GM12878 (cell line): Measurements from ENCODE around the gene MPDZ. TPM values are rescaled to one million over a fixed set of nuclear protein-coding genes. Genes with fewer than 3 reads are reported as not detected.

Source experiments
- ATAC-seq: fragments of 200-7000 bp; cut with Tn5 transposase; 3 replicates; pipeline ENCODE4 v1.9.1; 2020; ENCODE audit warnings: mild to moderate bottlenecking, moderate library complexity
- BruUV-seq: library from RNA; stranded (reverse); fragments of 400-500 nt; replicated peaks from 2 replicates; lab custom pipeline; 2021; lab: Mats Ljungman, UMichigan
- CTCF ChIA-PET: fragments of 300-600 bp; sonication (Branson Sonifier 250); formaldehyde crosslinking; extraction: SDS; loops from one replicate; lab custom pipeline; 2021; ENCODE audit warnings: inconsistent platforms; lab: Yijun Ruan, JAX
- POLR2A ChIA-PET: fragments of 350-600 bp; formaldehyde crosslinking; extraction: SDS; loops from one replicate; lab custom pipeline; 2021; ENCODE audit warnings: inconsistent platforms; lab: Charles Lee
- RAD21 ChIA-PET: fragments of 300-600 bp; sonication (Branson Sonifier 250); formaldehyde crosslinking; loops from one replicate; lab custom pipeline; 2023; ENCODE audit warnings: antibody characterized with exemption; ENCODE audit not compliant: unreplicated experiment; lab: Charles Lee
- SMC1A ChIA-PET: fragments of 300-600 bp; sonication (Branson Sonifier 250); formaldehyde crosslinking; loops from one replicate; lab custom pipeline; 2023; ENCODE audit not compliant: unreplicated experiment, uncharacterized antibody; lab: Charles Lee
- DNase-seq: peaks from one replicate; pipeline ENCODE4 v3.0.0-alpha.2; 2011; ENCODE audit warnings: low read depth, low spot score
- FAIRE-seq: peaks from 3 replicates; lab custom pipeline; 2011; peaks lifted over from hg19 to GRCh38; lab: Jason Lieb, UNC
- H2AFZ ChIP-seq: 2 replicates; pipeline ENCODE4 v1.6.0; 2011; ENCODE audit warnings: low read depth, low read length, control low read depth; ENCODE audit not compliant: control insufficient read depth
- H3K27ac ChIP-seq: 2 replicates; pipeline ENCODE4 v1.5.1; 2011; ENCODE audit warnings: control low read depth; ENCODE audit not compliant: control insufficient read depth, insufficient read depth
- H3K27me3 ChIP-seq, 2 experiments: replicated peaks in 1 of 2; 2 replicates each; pipeline versions ENCODE4 v1.6.0 to v1.6.1; 2011; ENCODE audit warnings: low read length in 1 of 2; ENCODE audit not compliant: control insufficient read depth in 2 of 2, insufficient read depth in 2 of 2
- H3K36me3 ChIP-seq, 2 experiments: 2 replicates each; pipeline ENCODE4 v1.5.1; 2011; ENCODE audit warnings: low read length in 1 of 2; ENCODE audit not compliant: control insufficient read depth in 2 of 2, insufficient read depth in 2 of 2
- H3K4me1 ChIP-seq: 2 replicates; pipeline ENCODE4 v1.6.1; 2011; ENCODE audit warnings: mild to moderate bottlenecking, low read length, moderate library complexity, mixed read lengths; ENCODE audit not compliant: control insufficient read depth, insufficient read depth
- H3K4me2 ChIP-seq: 2 replicates; pipeline ENCODE4 v1.6.0; 2011; ENCODE audit warnings: control low read depth; ENCODE audit not compliant: control insufficient read depth, insufficient read depth
- H3K4me3 ChIP-seq: fragments of 200-600 bp; sonication (generic); 2 replicates; pipeline ENCODE4 v1.5.1; 2016
- H3K79me2 ChIP-seq: 2 replicates; pipeline ENCODE4 v1.6.0; 2011; ENCODE audit warnings: low read length; ENCODE audit not compliant: control insufficient read depth, insufficient read depth
- H3K9ac ChIP-seq: 2 replicates; pipeline ENCODE4 v1.8.0; 2011; ENCODE audit warnings: low read length, control low read depth, mixed read lengths; ENCODE audit not compliant: control insufficient read depth, insufficient read depth
- H3K9me3 ChIP-seq: replicated peaks from 3 replicates; pipeline ENCODE4 v1.5.1; 2011; ENCODE audit warnings: mild to moderate bottlenecking, low read length; ENCODE audit not compliant: control insufficient read depth, insufficient read depth
- H4K20me1 ChIP-seq: 2 replicates; pipeline ENCODE4 v1.6.0; 2011; ENCODE audit not compliant: control insufficient read depth, insufficient read depth
- EED ChIP-seq: sonication (generic); IDR thresholded peaks from 2 replicates; pipeline ENCODE4 v1.6.1; 2016; ENCODE audit warnings: antibody characterized with exemption, low read depth
- FOS ChIP-seq: IDR thresholded peaks from 3 replicates; pipeline ENCODE4 v1.6.1; 2011; ENCODE audit warnings: borderline replicate concordance; ENCODE audit not compliant: insufficient read length; ENCODE audit errors: extremely low read depth
- FOXK2 ChIP-seq: fragments of 450-650 bp; IDR thresholded peaks from 2 replicates; pipeline ENCODE4 v1.6.1; 2017; ENCODE audit warnings: mild to moderate bottlenecking, moderate library complexity
- MXI1 ChIP-seq: fragments of 150-350 bp; IDR thresholded peaks from 2 replicates; pipeline ENCODE4 v1.6.1; 2011; ENCODE audit warnings: low read depth, mild to moderate bottlenecking, inconsistent platforms, low read length, improper control_type of control experiment
- MYB ChIP-seq: fragments of 150-350 bp; IDR thresholded peaks from 2 replicates; pipeline ENCODE4 v1.6.1; 2014; ENCODE audit warnings: mild to moderate bottlenecking, low read depth, low read length, borderline replicate concordance
- NFXL1 ChIP-seq: fragments of 450-650 bp; IDR thresholded peaks from 2 replicates; pipeline ENCODE4 v1.6.1; 2017; ENCODE audit warnings: antibody characterized with exemption, mild to moderate bottlenecking, borderline replicate concordance
- NR2C1 ChIP-seq: fragments of 450-650 bp; IDR thresholded peaks from 2 replicates; pipeline ENCODE4 v1.6.1; 2017; ENCODE audit warnings: antibody characterized with exemption, mild to moderate bottlenecking, moderate library complexity
- NR2F1 ChIP-seq: fragments of 450-650 bp; conservative IDR thresholded peaks from 2 replicates; pipeline ENCODE4 v1.6.1; 2017; ENCODE audit warnings: mild to moderate bottlenecking
- SUZ12 ChIP-seq: fragments of 200-600 bp; sonication (generic); IDR thresholded peaks from one replicate; pipeline ENCODE4 v1.6.1; 2018; ENCODE audit warnings: antibody characterized with exemption, mild to moderate bottlenecking; ENCODE audit not compliant: unreplicated experiment
- ZNF24 ChIP-seq: fragments of 450-650 bp; IDR thresholded peaks from 2 replicates; pipeline ENCODE4 v1.6.1; 2017; ENCODE audit warnings: antibody characterized with exemption, mild to moderate bottlenecking
- in situ Hi-C: fragments of 300-500 bp; cut with MboI; formaldehyde crosslinking; loops from 9 replicates; pipeline ENCODE4 v1.14.3; 2018; ENCODE audit warnings: mixed read lengths
- intact Hi-C: fragments of 100-400 bp; cut with micrococcal nuclease; formaldehyde crosslinking; loops from one replicate; pipeline ENCODE4 v1.14.2; 2022; ENCODE audit not compliant: unreplicated experiment
- polyA plus RNA-seq, 11 experiments: library from polyadenylated mRNA; depleted of rRNA in 4 of 11; unstranded in 6 of 11; stranded (reverse) in 5 of 11; fragments of >200 nt; fragmentation: Nextera tagmentation in 4 of 11; fragmentation: Illumina TruSeq in 1 of 11; extraction: Ambion mirVana in 4 of 11; extraction: Trizol in 1 of 11; gene quantifications; 1 replicate in 1 of 11; 2 replicates in 10 of 11; pipeline versions ENCODE4 v1.2.1 to v1.2.3, GENCODE V29; 2011 to 2016; ENCODE audit warnings: inconsistent platforms in 2 of 11, missing spikeins in 2 of 11, low read depth in 1 of 11
- total RNA-seq, 4 experiments: library from RNA; depleted of rRNA in 3 of 4; stranded (reverse); fragments of >200 nt in 3 of 4; fragmentation: Illumina TruSeq in 1 of 4; extraction: Trizol in 1 of 4; gene quantifications; 2 replicates each; pipeline versions ENCODE4 v1.2.1 to v1.2.3, GENCODE V29; 2013 to 2021
- TF ChIP-seq, protein P1 (sequence below): fragments of 450-650 bp; formaldehyde crosslinking; IDR thresholded peaks from 2 replicates; pipeline ENCODE4 v1.5.0; 2022; ENCODE audit warnings: mild to moderate bottlenecking, missing genetic modification characterization

Gene MPDZ
- total and polyA plus RNA-seq, 10 of the 15 experiments (the other 5 are each of a cell fraction or from before 2014, with no cell fraction given): 0.36 TPM; not detected in 9

DNA sequence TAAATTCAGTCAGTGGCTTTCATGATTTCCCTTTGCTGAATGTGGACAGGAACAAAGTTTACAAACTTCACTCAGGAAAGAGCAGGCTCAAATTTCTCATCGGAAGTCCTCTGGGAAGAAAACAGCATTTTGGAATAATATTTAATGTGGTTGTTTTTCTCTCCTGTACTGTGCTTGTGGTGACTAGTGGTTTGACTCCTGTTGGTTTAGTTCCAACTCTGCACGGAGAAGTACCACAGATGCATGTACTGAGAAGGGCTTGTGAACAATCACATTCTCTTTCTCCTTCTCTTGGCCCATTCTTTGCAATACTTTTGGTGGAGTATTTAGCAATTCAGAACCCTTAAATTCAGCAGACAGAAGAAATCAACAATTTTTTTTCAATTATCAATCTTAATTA lies 13.3 kb downstream of the MPDZ start (continued):
- TF ChIP-seq, protein P1, sequence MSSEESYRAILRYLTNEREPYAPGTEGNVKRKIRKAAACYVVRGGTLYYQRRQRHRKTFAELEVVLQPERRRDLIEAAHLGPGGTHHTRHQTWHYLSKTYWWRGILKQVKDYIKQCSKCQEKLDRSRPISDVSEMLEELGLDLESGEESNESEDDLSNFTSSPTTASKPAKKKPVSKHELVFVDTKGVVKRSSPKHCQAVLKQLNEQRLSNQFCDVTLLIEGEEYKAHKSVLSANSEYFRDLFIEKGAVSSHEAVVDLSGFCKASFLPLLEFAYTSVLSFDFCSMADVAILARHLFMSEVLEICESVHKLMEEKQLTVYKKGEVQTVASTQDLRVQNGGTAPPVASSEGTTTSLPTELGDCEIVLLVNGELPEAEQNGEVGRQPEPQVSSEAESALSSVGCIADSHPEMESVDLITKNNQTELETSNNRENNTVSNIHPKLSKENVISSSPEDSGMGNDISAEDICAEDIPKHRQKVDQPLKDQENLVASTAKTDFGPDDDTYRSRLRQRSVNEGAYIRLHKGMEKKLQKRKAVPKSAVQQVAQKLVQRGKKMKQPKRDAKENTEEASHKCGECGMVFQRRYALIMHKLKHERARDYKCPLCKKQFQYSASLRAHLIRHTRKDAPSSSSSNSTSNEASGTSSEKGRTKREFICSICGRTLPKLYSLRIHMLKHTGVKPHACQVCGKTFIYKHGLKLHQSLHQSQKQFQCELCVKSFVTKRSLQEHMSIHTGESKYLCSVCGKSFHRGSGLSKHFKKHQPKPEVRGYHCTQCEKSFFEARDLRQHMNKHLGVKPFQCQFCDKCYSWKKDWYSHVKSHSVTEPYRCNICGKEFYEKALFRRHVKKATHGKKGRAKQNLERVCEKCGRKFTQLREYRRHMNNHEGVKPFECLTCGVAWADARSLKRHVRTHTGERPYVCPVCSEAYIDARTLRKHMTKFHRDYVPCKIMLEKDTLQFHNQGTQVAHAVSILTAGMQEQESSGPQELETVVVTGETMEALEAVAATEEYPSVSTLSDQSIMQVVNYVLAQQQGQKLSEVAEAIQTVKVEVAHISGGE (CRISPR knock-in tag): no peak
- TF ChIP-seq NFXL1: no peak

DNA sequence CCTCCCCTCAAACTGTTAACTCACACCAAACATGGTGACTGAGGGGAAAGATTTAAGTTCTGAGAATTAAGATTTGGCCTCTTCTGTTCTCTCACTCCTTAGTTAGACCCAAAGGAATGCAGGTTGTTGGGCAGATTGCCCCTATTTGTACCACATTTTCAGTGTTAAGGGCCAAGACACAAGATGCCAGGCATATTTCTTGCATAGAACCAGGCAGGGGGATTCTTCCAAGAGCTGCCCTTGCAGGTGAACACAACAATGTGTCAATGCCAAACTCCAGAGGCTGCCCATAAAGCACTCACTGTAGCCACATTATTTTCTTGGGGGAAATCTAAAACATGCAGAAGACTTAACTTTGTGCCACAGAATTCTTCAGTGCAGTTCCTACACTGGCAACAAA lies 14.7 kb downstream of the MPDZ start:
- Histone ChIP-seq H3K9ac (no peak overlapping the region), H3K79me2 (no peaks in the 10 kb centered on the region), H3K4me3 (no peak overlapping the region), H3K4me1 (no peaks in the 10 kb centered on the region), H2AFZ (no peak overlapping the region), H3K27me3 (no peaks in the 10 kb centered on the region), H3K9me3 (no peaks in the 10 kb centered on the region), H3K27ac (no peak overlapping the region), H3K36me3 (no peaks in the 10 kb centered on the region)
- BruUV-seq: no TSS peak
- FAIRE-seq: no peak
- no peak for DNase-seq
- in situ Hi-C loops: no loop called here
- ChIA-PET POLR2A (no interaction called here), SMC1A (no interaction called here), CTCF (no interaction called here), RAD21 (no interaction called here)
- intact Hi-C loops: no loop called here
- no peak for ATAC-seq
- TF ChIP-seq MYB (no peak), FOXK2 (no peak), SUZ12 (no peak), EED (no peak), NR2C1 (no peak), FOS (no peak), MXI1 (no peak), NR2F1 (no peak), ZNF24 (no peak)
- TF ChIP-seq, all 136 proteins: peak for 0
- no peaks in the 10 kb centered on the region for H4K20me1 ChIP-seq
- no peak overlapping the region for H3K4me2 ChIP-seq
